Inferior parietal cortex (tissue), 1 donor: ENCODE measurements around the gene VPS8.
"Not testable (repeated sequence)": the region's sequence is repeated elsewhere in the genome, so short reads cannot be mapped to it uniquely, and the experiment has no call there.

Experiments used
- DNase-seq: peaks from one replicate; pipeline ENCODE4 v3.0.0-alpha.2; 2016; ENCODE audit errors: extremely low spot score

Gene VPS8

GRCh38 chr3:184981071-184981470 lies 169.1 kb downstream of the VPS8 start:
- DNase-seq: no peak

- DNase-seq: no peak
Measured at GRCh38 chr3:184982076-184982475, 170.1 kb downstream of the VPS8 start.

- DNase-seq: no peak
Measured at GRCh38 chr3:184985586-184985985, 173.6 kb downstream of the VPS8 start.

GRCh38 chr3:184986366-184986889 lies 174.5 kb downstream of the VPS8 start:
- no peak for DNase-seq

- no peak for DNase-seq
Measured at GRCh38 chr3:184993394-184993793, 181.4 kb downstream of the VPS8 start.

- DNase-seq: not testable (repeated sequence)
Measured at GRCh38 chr3:185003876-185004275, 191.9 kb downstream of the VPS8 start.

GRCh38 chr3:185009650-185010049 lies 197.7 kb downstream of the VPS8 start:
- no peak for DNase-seq

- DNase-seq: not testable (repeated sequence)
Measured at GRCh38 chr3:185017584-185017983, 205.6 kb downstream of the VPS8 start.

- not testable (repeated sequence) for DNase-seq
Measured at GRCh38 chr3:185017996-185018395, 206.0 kb downstream of the VPS8 start.

- DNase-seq: no peak
Measured at GRCh38 chr3:185021256-185021655, 209.3 kb downstream of the VPS8 start.

GRCh38 chr3:185024406-185024805 lies 212.4 kb downstream of the VPS8 start:
- DNase-seq: no peak

- DNase-seq: no peak
Measured at GRCh38 chr3:185024966-185025365, 213.0 kb downstream of the VPS8 start.

- no peak for DNase-seq
Measured at GRCh38 chr3:185028121-185028520, 216.2 kb downstream of the VPS8 start.

GRCh38 chr3:185029086-185029485 lies 217.1 kb downstream of the VPS8 start:
- DNase-seq: no peak

- no peak for DNase-seq
Measured at GRCh38 chr3:185030399-185030798, 218.4 kb downstream of the VPS8 start.

- DNase-seq: no peak
Measured at GRCh38 chr3:185030951-185031350, 219.0 kb downstream of the VPS8 start.

- DNase-seq: no peak
Measured at GRCh38 chr3:185037801-185038200, 225.8 kb downstream of the VPS8 start.

GRCh38 chr3:185040425-185040824 lies 228.5 kb downstream of the VPS8 start:
- DNase-seq: no peak

- DNase-seq: no peak
Measured at GRCh38 chr3:185041540-185041939, 229.6 kb downstream of the VPS8 start.

GRCh38 chr3:185042312-185043050 lies 230.5 kb downstream of the VPS8 start:
- DNase-seq: no peak

- DNase-seq: no peak
Measured at GRCh38 chr3:185046164-185046515, 234.2 kb downstream of the VPS8 start.

- DNase-seq: no peak
Measured at GRCh38 chr3:185046603-185047002, 234.6 kb downstream of the VPS8 start.

- no peak for DNase-seq
Measured at GRCh38 chr3:185049710-185050109, 237.7 kb downstream of the VPS8 start.

GRCh38 chr3:185051801-185052200 lies 239.8 kb downstream of the VPS8 start:
- no peak for DNase-seq
